SU-DHL-6 (cell line): ENCODE results near the gene C19orf25.

ENCODE experiments used
- H2AFZ ChIP-seq: fragments of 200-600 bp; sonication (generic); 2 replicates; pipeline ENCODE4 v1.6.1; 2014; ENCODE audit warnings: low read depth, mild to moderate bottlenecking, moderate library complexity, mixed read lengths, antibody characterized with exemption, low read length; ENCODE audit not compliant: severe bottlenecking
- H3F3A ChIP-seq: fragments of 200-600 bp; shearing (Covaris generic); 2 replicates; pipeline ENCODE4 v1.6.0; 2016; ENCODE audit warnings: antibody characterized with exemption, mild to moderate bottlenecking; ENCODE audit not compliant: insufficient read depth
- H3K27ac ChIP-seq: fragments of 200-600 bp; sonication (generic); 2 replicates; pipeline ENCODE4 v1.5.1; 2016; ENCODE audit warnings: low read depth, mild to moderate bottlenecking, low read length, moderate library complexity, mixed read lengths
- H3K27me3 ChIP-seq: fragments of 200-600 bp; sonication (generic), shearing (Covaris generic); 2 replicates; pipeline ENCODE4 v1.6.0; 2014; ENCODE audit warnings: mild to moderate bottlenecking, low read length
- H3K36me3 ChIP-seq: fragments of 200-600 bp; sonication (generic); 2 replicates; pipeline ENCODE4 v1.6.1; 2014; ENCODE audit warnings: mild to moderate bottlenecking, low read length, mixed read lengths
- H3K4me2 ChIP-seq: fragments of 300-600, 200-600 bp; shearing (Covaris generic), sonication (generic); 2 replicates; pipeline ENCODE4 v1.6.0; 2014; ENCODE audit warnings: low read length, low read depth, mild to moderate bottlenecking; ENCODE audit not compliant: poor library complexity, severe bottlenecking
- H3K4me3 ChIP-seq: fragments of 200-600 bp; sonication (generic); 2 replicates; pipeline ENCODE4 v1.5.1; 2014; ENCODE audit warnings: antibody characterized with exemption, low read length, mild to moderate bottlenecking, mixed read lengths; ENCODE audit not compliant: insufficient read depth, poor library complexity, severe bottlenecking
- H3K79me2 ChIP-seq: fragments of 200-600 bp; sonication (generic); 2 replicates; pipeline ENCODE4 v1.6.1; 2014; ENCODE audit warnings: mild to moderate bottlenecking, low read length, moderate library complexity; ENCODE audit not compliant: insufficient read depth
- H3K9ac ChIP-seq: fragments of 200-600 bp; sonication (generic); 2 replicates; pipeline ENCODE4 v1.7.0; 2014; ENCODE audit warnings: mild to moderate bottlenecking, low read length
- H3K9me2 ChIP-seq: fragments of 200-600 bp; sonication (generic); replicated peaks from 2 replicates; pipeline ENCODE4 v1.6.1; 2014; ENCODE audit warnings: low read length; ENCODE audit not compliant: insufficient read depth
- H3K9me3 ChIP-seq: fragments of 200-600 bp; sonication (generic); 2 replicates; pipeline ENCODE4 v1.6.1; 2014; ENCODE audit warnings: low read length, mixed read lengths; ENCODE audit not compliant: insufficient read depth
- H4K20me1 ChIP-seq: fragments of 200-600 bp; sonication (generic); 2 replicates; pipeline ENCODE4 v1.6.1; 2014; ENCODE audit warnings: low read depth, mild to moderate bottlenecking, antibody characterized with exemption, low read length, moderate library complexity, mixed read lengths
- CTCF ChIP-seq: fragments of 200-600 bp; sonication (generic); IDR thresholded peaks from one replicate; pipeline ENCODE4 v1.5.1; 2017; ENCODE audit warnings: antibody characterized with exemption, mild to moderate bottlenecking, low read length, moderate library complexity; ENCODE audit not compliant: insufficient read depth, poor library complexity, severe bottlenecking
- EZH2phosphoT487 ChIP-seq: fragments of 200-600 bp; sonication (generic), shearing (Covaris generic); conservative IDR thresholded peaks from 2 replicates; pipeline ENCODE4 v1.6.1; 2018; ENCODE audit warnings: mild to moderate bottlenecking, antibody characterized with exemption, low read length, moderate library complexity, mixed read lengths

Gene C19orf25

DNA sequence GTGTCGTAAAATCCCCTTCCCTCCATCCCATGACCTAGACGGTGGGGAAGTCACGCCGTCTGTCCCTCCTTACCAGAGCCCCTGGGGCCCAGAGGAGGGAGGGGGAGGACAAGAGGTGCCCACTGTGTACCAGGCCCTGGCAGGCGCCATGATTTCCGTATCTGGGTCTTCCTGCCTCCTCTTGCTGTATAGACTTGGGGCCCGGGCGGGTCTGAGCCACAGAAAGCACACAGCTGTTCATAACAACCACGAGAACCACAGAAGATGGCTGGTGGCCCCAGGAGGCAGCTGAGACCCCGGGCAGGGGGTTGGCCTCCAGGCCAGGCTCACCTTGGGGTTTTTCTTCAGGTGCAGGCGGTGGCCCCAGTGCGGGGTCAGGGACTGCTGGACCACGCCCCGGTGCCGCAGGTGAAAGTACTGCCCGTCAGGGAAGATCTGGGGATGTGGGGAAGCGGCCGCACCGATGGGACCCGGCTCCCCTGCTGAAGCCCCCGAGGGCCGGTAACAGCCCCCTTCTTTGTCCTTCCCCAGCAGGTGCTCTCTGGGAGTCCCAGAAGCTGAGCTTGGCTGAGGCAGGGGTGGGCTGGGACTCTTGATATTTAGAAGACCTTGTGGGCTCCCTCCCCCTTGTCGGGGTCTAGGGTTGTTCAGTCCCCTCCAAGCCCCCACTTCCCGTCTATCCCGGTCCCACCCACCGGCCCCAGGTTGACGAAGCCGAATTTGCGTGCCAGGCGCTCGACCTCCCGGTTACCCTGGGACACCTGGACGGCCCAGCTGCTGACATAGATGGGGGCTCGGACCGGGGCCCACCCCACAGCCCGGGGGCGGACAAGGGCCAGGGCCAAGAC is 10.7 kb upstream of the C19orf25 start:
- H4K20me1 ChIP-seq, result no peaks in the 10 kb centered on the region
- peak overlapping the region; percentile 46; the same call in 1 of the 2 replicates for H3K9ac ChIP-seq
- H3K36me3 ChIP-seq, result no peaks in the 10 kb centered on the region
- peak overlapping the region; percentile 53 for H3K4me3 ChIP-seq
- TF ChIP-seq CTCF, result no peak
- no peak for TF ChIP-seq EZH2phosphoT487
- no peaks in the 10 kb centered on the region for H3K9me3 ChIP-seq
- H3K4me2 ChIP-seq, result peak overlapping the region; percentile 71
- no peaks in the 10 kb centered on the region for H3K79me2 ChIP-seq
- peak overlapping the region; percentile 75 for H2AFZ ChIP-seq
- H3K27ac ChIP-seq, result no peak overlapping the region
- H3K27me3 ChIP-seq, result no peaks in the 10 kb centered on the region
- H3F3A ChIP-seq, result no peaks in the 10 kb centered on the region
- no peaks in the 10 kb centered on the region for H3K9me2 ChIP-seq

DNA sequence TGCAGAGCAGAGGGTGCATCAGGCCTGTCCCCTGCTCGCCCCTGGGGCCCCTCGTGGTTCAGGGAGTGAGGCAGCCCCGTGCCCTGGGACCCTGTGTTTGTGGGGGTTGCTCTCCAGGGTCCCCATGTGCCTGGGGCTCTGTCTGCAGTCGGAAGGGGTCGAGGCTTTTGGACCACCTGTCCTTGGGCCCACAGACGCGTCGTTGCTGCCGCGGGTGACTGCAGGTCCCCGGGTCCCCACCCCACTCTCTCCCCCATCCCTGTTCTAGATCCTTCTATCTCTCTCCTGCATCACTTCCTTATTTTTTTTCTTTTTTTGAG is 9.2 kb upstream of the C19orf25 start:
- no peak overlapping the region for H3K4me3 ChIP-seq
- H3K79me2 ChIP-seq, result no peaks in the 10 kb centered on the region
- H3F3A ChIP-seq, result no peaks in the 10 kb centered on the region
- no peak overlapping the region for H2AFZ ChIP-seq
- no peak overlapping the region for H3K9ac ChIP-seq
- no peaks in the 10 kb centered on the region for H3K36me3 ChIP-seq
- no peaks in the 10 kb centered on the region for H3K9me2 ChIP-seq
- no peaks in the 10 kb centered on the region for H3K27me3 ChIP-seq
- H3K27ac ChIP-seq, result no peak overlapping the region
- H4K20me1 ChIP-seq, result no peaks in the 10 kb centered on the region
- H3K9me3 ChIP-seq, result no peaks in the 10 kb centered on the region
- no peak overlapping the region for H3K4me2 ChIP-seq
- no peak for TF ChIP-seq EZH2phosphoT487
- no peak for TF ChIP-seq CTCF

GRCh38 chr19:1487576-1488281 is 8.7 kb upstream of the C19orf25 start:
- Histone ChIP-seq H3K79me2 (no peaks in the 10 kb centered on the region), H3K9me2 (no peaks in the 10 kb centered on the region), H3K9ac (no peak overlapping the region), H3F3A (no peaks in the 10 kb centered on the region), H3K9me3 (no peaks in the 10 kb centered on the region), H3K27me3 (no peaks in the 10 kb centered on the region), H3K4me3 (no peak overlapping the region), H3K36me3 (no peaks in the 10 kb centered on the region), H3K27ac (no peak overlapping the region), H4K20me1 (no peaks in the 10 kb centered on the region), H3K4me2 (no peak overlapping the region), H2AFZ (no peak overlapping the region)
- TF ChIP-seq CTCF (no peak), EZH2phosphoT487 (no peak)
